HEK293T (cell line): ENCODE measurements around the gene PGLYRP1.

ENCODE experiments used
- ARNT ChIP-seq: fragments of 450-650 bp; IDR thresholded peaks from 2 replicates; pipeline ENCODE4 v1.6.1; 2017; ENCODE audit warnings: mild to moderate bottlenecking
- BHLHE40 ChIP-seq: fragments of 450-650 bp; IDR thresholded peaks from 2 replicates; pipeline ENCODE4 v1.6.1; 2016; ENCODE audit warnings: mild to moderate bottlenecking, moderate library complexity, borderline replicate concordance
- FOXK2 ChIP-seq: fragments of 450-650 bp; IDR thresholded peaks from 2 replicates; pipeline ENCODE4 v1.6.1; 2016; ENCODE audit warnings: mild to moderate bottlenecking

DNA sequence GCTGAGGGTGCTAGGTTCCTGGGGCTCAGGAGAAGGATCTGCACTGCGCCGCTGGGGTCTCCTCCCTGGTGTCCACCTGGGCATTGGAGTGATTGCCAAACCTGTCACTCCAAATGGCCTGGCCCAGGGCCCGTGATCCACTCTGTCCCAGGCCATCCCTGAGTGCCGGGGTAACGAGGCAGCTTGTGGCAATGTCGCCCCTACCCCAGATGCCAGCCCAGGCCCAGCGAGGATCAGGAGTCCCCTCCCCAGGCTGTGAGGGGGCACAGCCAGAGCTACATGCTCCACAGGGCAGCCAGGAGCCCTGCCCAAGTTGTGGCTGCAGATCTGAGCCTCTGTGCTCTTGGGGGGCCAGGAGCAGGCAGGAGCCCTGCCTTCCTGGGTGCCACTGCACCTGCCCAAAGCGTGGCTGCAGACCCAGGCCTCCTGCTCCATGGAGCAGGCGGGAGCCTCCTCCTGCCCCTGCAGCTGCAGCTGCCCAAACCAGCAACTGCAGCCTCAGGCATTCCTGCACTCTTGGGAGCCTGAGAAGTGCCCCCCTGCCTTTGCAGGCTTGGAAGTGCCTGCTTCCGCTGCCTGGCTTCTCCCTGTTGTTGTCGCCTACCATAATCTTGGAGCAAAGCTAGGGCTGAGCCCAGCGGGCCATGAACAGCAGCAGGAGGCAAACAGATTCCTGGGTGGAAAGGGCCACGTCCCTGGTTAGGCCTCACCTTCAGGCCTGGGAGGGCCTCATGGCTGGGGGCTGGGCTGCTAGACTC, 13.3 kb upstream of the PGLYRP1 start:
- TF ChIP-seq BHLHE40 (no peak), ARNT (no peak), FOXK2 (no peak)
